ENCODE results near the gene HSPH1.
A peak's percentile ranks its signal among the peaks of the same experiment; 100 is the strongest.

Gene HSPH1

DNA sequence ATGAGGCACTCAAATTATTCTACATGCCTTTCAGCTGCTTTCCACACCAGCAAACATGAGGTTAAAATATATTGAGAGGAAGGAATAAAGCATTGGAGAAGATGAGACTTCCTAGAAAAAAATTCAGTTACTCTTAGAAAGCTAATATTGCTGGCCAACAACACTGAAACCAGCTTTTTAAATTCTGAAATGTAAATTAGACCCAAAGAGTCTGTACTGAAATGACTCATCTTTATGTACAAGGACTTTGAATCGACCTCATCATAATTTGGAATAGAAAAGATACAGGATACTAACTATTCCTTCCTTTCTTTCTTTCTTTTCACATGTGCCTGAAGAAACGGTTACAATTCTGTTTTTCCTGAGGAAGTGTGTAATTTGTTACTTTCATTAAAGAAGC is 6.5 kb upstream of the HSPH1 start:
- TF ChIP-seq, protein P1, sequence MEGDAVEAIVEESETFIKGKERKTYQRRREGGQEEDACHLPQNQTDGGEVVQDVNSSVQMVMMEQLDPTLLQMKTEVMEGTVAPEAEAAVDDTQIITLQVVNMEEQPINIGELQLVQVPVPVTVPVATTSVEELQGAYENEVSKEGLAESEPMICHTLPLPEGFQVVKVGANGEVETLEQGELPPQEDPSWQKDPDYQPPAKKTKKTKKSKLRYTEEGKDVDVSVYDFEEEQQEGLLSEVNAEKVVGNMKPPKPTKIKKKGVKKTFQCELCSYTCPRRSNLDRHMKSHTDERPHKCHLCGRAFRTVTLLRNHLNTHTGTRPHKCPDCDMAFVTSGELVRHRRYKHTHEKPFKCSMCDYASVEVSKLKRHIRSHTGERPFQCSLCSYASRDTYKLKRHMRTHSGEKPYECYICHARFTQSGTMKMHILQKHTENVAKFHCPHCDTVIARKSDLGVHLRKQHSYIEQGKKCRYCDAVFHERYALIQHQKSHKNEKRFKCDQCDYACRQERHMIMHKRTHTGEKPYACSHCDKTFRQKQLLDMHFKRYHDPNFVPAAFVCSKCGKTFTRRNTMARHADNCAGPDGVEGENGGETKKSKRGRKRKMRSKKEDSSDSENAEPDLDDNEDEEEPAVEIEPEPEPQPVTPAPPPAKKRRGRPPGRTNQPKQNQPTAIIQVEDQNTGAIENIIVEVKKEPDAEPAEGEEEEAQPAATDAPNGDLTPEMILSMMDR (IDR thresholded peaks at IDR 0.05; ENCODE audit: low read length, missing control alignments), result no peak
- no peak for DNase-seq (ENCODE audit: low read depth)
- H3K4me3 ChIP-seq (replicated peaks; ENCODE audit: low read depth, low read length), result no peak overlapping the region

DNA sequence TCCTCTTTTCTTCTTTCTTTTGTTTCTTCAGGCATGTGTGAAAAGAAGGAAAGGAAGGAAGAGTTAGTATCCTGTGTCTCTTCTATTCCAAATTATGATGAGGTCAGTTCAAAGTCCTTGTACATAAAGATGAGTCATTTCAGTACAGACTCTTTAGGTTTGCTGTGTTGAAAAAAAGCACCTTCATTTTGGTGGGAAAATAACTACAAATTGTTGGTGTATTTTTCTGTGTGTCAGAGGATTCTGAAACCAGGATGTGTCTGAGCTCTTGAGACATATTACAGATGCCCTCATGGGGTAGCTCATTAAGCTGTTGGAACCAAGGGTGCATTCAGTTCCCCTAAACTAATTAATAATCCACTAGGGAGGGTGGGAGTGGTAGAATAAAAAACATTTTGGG is 5.8 kb upstream of the HSPH1 start:
- H3K4me3 ChIP-seq (replicated peaks; ENCODE audit: low read depth, low read length), result no peak overlapping the region
- TF ChIP-seq, protein P1 (IDR thresholded peaks at IDR 0.05; ENCODE audit: low read length, missing control alignments), result no peak
- DNase-seq (ENCODE audit: low read depth), result no peak

DNA sequence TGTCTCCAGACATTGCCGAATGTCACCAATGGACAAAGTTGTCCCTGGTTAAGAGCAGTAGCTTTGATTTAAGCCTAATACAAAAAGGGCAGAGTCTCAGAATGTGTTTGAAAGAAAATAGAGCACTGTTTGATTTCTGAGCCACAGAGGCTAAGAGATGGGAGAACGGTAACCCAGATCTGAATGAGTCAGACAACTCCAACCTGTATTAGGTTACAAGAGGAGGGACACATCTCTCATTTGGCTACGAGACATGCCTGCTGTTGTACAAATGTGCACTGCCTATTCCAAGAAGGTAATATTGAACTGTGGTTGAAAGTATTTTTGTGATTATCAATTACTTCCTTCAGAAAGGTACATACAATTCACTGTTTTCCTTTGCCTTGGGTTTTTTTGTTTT is 4.9 kb upstream of the HSPH1 start:
- DNase-seq (ENCODE audit: low read depth), result no peak
- H3K4me3 ChIP-seq (replicated peaks; ENCODE audit: low read depth, low read length), result no peak overlapping the region
- TF ChIP-seq, protein P1 (IDR thresholded peaks at IDR 0.05; ENCODE audit: low read length, missing control alignments), result no peak

DNA sequence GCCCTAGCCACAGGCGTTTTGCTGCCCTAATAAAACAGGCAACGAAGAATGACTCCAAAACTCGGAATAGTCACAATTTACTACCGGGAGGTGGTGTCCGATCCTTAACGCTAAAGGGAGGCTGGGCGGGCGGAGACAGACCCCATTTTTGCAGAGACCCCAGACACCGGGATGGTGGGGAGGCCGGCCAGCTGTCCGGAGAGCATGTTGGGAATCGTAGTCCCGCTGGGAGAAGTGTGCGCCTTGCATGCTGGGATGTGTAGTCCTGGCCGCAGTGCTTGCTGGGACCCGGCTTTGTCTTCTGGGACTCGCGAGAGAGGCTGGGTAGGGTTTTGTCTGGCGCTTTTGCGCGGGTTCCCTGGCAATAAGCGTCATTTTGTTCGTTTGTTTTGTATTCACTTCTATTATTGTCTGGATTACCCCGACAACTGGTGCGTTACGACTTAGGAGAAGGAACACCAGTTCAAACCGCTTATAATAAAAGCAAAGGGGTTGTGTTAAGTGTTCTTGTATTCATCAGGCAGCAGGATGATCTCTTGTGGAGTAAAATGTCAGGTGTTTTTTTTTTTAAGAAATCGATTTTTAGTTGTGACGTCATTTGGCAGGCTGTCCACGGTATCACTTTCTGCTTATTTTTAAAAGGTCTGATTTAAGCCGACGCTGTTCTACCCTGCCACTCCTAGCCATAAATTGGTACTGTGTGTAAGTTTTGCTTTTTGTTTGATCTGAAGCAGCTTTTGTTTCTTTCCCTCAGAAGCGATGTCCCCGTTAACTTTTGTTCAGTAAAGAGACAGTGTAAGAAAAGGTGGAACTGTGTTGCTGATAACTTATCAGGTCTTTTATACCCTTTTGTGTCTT is 676 bp upstream of the HSPH1 start:
- TF ChIP-seq, protein P1 (IDR thresholded peaks at IDR 0.05; ENCODE audit: low read length, missing control alignments), result no peak
- peak overlapping the region; percentile 92 for H3K4me3 ChIP-seq (replicated peaks; ENCODE audit: low read depth, low read length)
- peak; percentile 99 for DNase-seq (ENCODE audit: low read depth)

DNA sequence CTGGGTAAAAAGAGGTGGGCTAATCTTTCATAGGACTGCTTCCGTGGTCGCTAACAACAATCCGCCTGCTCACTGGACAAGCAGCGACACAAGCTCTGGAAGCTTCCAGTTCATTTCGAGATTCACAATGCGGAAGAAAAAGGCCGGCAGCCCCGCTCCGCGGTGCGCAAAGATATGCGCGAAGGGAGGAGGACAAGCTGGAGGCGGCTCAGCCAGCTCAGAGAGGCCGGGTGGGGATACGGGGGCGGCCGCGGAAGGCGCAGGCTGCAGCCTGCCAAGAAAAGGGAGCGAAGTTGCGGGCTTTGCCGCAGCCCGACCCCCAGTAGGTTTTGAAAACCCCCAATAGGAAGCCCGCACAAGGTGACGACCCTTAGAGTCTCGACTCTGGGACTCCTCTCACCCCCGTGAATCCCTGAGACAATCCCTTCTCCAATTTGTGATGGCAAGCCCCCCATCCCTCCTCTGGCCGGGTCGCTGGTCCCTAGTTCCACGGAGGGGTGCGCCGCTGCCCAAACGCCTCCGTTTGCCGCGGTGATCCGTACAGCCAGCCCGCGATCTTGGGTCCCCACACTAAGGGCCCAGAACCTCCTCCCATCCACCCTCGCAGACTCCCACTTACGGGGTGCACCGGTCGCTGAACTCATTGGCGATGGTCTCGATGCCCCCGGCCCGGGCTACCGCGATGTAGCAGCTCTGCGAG is 697 bp downstream of the HSPH1 start:
- TF ChIP-seq, protein P1 (IDR thresholded peaks at IDR 0.05; ENCODE audit: low read length, missing control alignments), result no peak
- DNase-seq (ENCODE audit: low read depth), result peak; percentile 79
- H3K4me3 ChIP-seq (replicated peaks; ENCODE audit: low read depth, low read length), result peak overlapping the region; percentile 92

DNA sequence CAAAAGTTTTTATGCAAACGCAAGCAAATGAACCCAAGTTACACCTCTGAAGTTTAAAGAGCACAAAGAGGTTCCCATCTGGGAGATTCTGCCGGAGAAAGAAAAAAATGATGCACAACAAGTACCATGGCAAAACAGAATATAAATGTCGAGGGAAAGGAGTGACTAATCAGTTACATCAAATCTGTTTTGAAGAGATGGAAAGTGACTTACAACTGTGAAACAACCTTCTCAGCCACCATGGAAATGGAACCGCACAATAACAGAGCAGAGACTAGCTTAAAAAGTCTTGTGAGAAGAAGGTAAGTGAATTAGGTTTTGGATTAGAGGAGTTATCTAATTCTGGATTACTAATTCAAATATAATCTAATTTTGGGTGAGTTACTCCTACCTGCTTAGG is 2.4 kb downstream of the HSPH1 start:
- peak overlapping the region; percentile 92 for H3K4me3 ChIP-seq (replicated peaks; ENCODE audit: low read depth, low read length)
- no peak for DNase-seq (ENCODE audit: low read depth)
- TF ChIP-seq, protein P1 (IDR thresholded peaks at IDR 0.05; ENCODE audit: low read length, missing control alignments), result no peak
